WTC11 (cell line): ENCODE measurements around the gene OGDH. TPM values are rescaled to one million over a fixed set of nuclear protein-coding genes. Genes with fewer than 3 reads are reported as not detected.

Source experiments
- ATAC-seq: fragments of 200-7000 bp; cut with Tn5 transposase; 2 replicates; pipeline ENCODE4 v1.10.0; 2021; ENCODE audit warnings: mild to moderate bottlenecking, moderate library complexity
- CTCF ChIA-PET: fragments of 300-600 bp; sonication (Branson Sonifier 250); formaldehyde crosslinking; loops from one replicate; lab custom pipeline; 2021; ENCODE audit warnings: antibody characterized with exemption; lab: Charles Lee
- POLR2A ChIA-PET: fragments of 350-600 bp; sonication (Branson Sonifier 250); formaldehyde crosslinking; loops from one replicate; lab custom pipeline; 2021; ENCODE audit warnings: antibody characterized with exemption; lab: Charles Lee
- DNase-seq: peaks from one replicate; pipeline ENCODE4 v3.0.0; 2021; ENCODE audit warnings: low spot score
- H3K27ac Mint-ChIP-seq: 2 replicates; pipeline ENCODE4 v1.8.0; 2021; ENCODE audit warnings: mixed read lengths
- H3K27me3 Mint-ChIP-seq: 2 replicates; pipeline ENCODE4 v1.8.0; 2021; ENCODE audit warnings: low read depth, mild to moderate bottlenecking, moderate library complexity, mixed read lengths
- H3K36me3 Mint-ChIP-seq: 2 replicates; pipeline ENCODE4 v1.8.0; 2021; ENCODE audit warnings: mixed read lengths
- H3K4me1 Mint-ChIP-seq: 2 replicates; pipeline ENCODE4 v1.8.0; 2022; ENCODE audit warnings: mixed read lengths
- H3K4me3 Mint-ChIP-seq: 2 replicates; pipeline ENCODE4 v1.8.0; 2021; ENCODE audit warnings: mild to moderate bottlenecking, moderate library complexity, mixed read lengths
- H3K9me3 Mint-ChIP-seq: 2 replicates; pipeline ENCODE4 v1.8.0; 2021; ENCODE audit warnings: mixed read lengths
- CREM ChIP-seq: sonication (generic); formaldehyde crosslinking; IDR thresholded peaks from 2 replicates; pipeline ENCODE4 v1.8.1; 2022; ENCODE audit warnings: mild to moderate bottlenecking, missing genetic modification reagents, moderate library complexity
- CTCF ChIP-seq: fragments of 200-600 bp; IDR thresholded peaks from 2 replicates; pipeline ENCODE4 v1.8.0; 2022; ENCODE audit warnings: antibody characterized with exemption
- ERG ChIP-seq: fragments of 250-450 bp; sonication (Bioruptor Pico); IDR thresholded peaks from 2 replicates; pipeline ENCODE4 v1.8.0; 2021; ENCODE audit warnings: mild to moderate bottlenecking
- GRHL2 ChIP-seq: fragments of 250-450 bp; sonication (Bioruptor Pico); IDR thresholded peaks from 2 replicates; pipeline ENCODE4 v1.8.0; 2022; ENCODE audit warnings: mild to moderate bottlenecking, moderate library complexity; ENCODE audit not compliant: insufficient replicate concordance, severe bottlenecking
- MAX ChIP-seq: sonication (generic); formaldehyde crosslinking; IDR thresholded peaks from 2 replicates; pipeline ENCODE4 v1.8.0; 2022; ENCODE audit warnings: mild to moderate bottlenecking, missing genetic modification reagents
- MYBL2 ChIP-seq: sonication (generic); formaldehyde crosslinking; IDR thresholded peaks from 2 replicates; pipeline ENCODE4 v1.8.1; 2023; ENCODE audit warnings: mild to moderate bottlenecking, moderate library complexity, missing genetic modification reagents
- PREB ChIP-seq: sonication (generic); formaldehyde crosslinking; IDR thresholded peaks from 2 replicates; pipeline ENCODE4 v1.8.1; 2022; ENCODE audit warnings: mild to moderate bottlenecking, missing genetic modification reagents, moderate library complexity, borderline replicate concordance
- STAT6 ChIP-seq: sonication (generic); formaldehyde crosslinking; conservative IDR thresholded peaks from 2 replicates; pipeline ENCODE4 v1.8.1; 2023; ENCODE audit warnings: mild to moderate bottlenecking, low read depth, missing genetic modification reagents, moderate library complexity
- ZBTB21 ChIP-seq: sonication (generic); formaldehyde crosslinking; IDR thresholded peaks from 2 replicates; pipeline ENCODE4 v1.8.1; 2023; ENCODE audit warnings: mild to moderate bottlenecking, missing genetic modification reagents, borderline replicate concordance
- ZMAT4 ChIP-seq: fragments of 250-450 bp; sonication (Bioruptor Pico); IDR thresholded peaks from 2 replicates; pipeline ENCODE4 v1.9.0; 2021; ENCODE audit warnings: mild to moderate bottlenecking
- ZNF121 ChIP-seq: sonication (generic); formaldehyde crosslinking; IDR thresholded peaks from 2 replicates; pipeline ENCODE4 v1.8.0; 2023; ENCODE audit warnings: missing genetic modification reagents
- ZNF281 ChIP-seq: sonication (generic); formaldehyde crosslinking; IDR thresholded peaks from 2 replicates; pipeline ENCODE4 v1.8.0; 2023; ENCODE audit warnings: mild to moderate bottlenecking, missing genetic modification reagents
- total RNA-seq: library from RNA; stranded (reverse); gene quantifications from 3 replicates; pipeline ENCODE4 v1.2.3, GENCODE V29; 2021

Gene OGDH
- total RNA-seq, 1 experiment from 2014 or later = 79.6 TPM

- DNase-seq = no peak
- ChIA-PET CTCF (no interaction called here), POLR2A (no interaction called here)
- Mint-ChIP-seq H3K4me1 (peaks cover 15% of the 10 kb centered on the region), H3K36me3 (no peaks in the 10 kb centered on the region), H3K9me3 (no peaks in the 10 kb centered on the region), H3K4me3 (peak overlapping the region; percentile 37), H3K27ac (peak overlapping the region; percentile 82), H3K27me3 (no peaks in the 10 kb centered on the region)
- no peak for TF ChIP-seq CREM (CRISPR knock-in tag)
- no peak for TF ChIP-seq MAX
- TF ChIP-seq MYBL2 (CRISPR knock-in tag) = no peak
- no peak for TF ChIP-seq GRHL2
- no peak for TF ChIP-seq ZBTB21 (CRISPR knock-in tag)
- TF ChIP-seq PREB (CRISPR knock-in tag) = no peak
- no peak for TF ChIP-seq ZMAT4 (CRISPR knock-in tag)
- no peak for TF ChIP-seq ERG (CRISPR knock-in tag)
- TF ChIP-seq ZNF281 = no peak
- TF ChIP-seq STAT6 (CRISPR knock-in tag) = no peak
- no peak for ATAC-seq
Observed at GRCh38 chr7:44608916-44609648, 2.7 kb downstream of the OGDH start.

GRCh38 chr7:44609829-44610228 is 3.4 kb downstream of the OGDH start:
- Mint-ChIP-seq H3K36me3 (no peaks in the 10 kb centered on the region), H3K27me3 (no peaks in the 10 kb centered on the region), H3K27ac (peak overlapping the region; percentile 63; the same call in 1 of the 2 replicates), H3K9me3 (no peaks in the 10 kb centered on the region), H3K4me1 (peaks cover 20% of the 10 kb centered on the region), H3K4me3 (no peak overlapping the region)
- ChIA-PET CTCF (no interaction called here), POLR2A (no interaction called here)
- no peak for DNase-seq
- no peak for ATAC-seq
- TF ChIP-seq ZNF121 (CRISPR knock-in tag) (peak; percentile 79), CTCF (no peak)
